H9 (cell line): ENCODE data around the gene NEURL4. TPM values are rescaled to one million over a fixed set of nuclear protein-coding genes. Genes with fewer than 3 reads are reported as not detected.

ENCODE experiments used
- DNase-seq: peaks from one replicate; pipeline ENCODE4 v3.0.0-alpha.2; 2017
- H2AFZ ChIP-seq: one replicate; pipeline ENCODE4 v1.6.1; 2013; ENCODE audit warnings: mild to moderate bottlenecking, low read length, control low read depth, moderate library complexity
- H2AK5ac ChIP-seq: 2 replicates; pipeline ENCODE4 v1.6.1; 2013; ENCODE audit warnings: low read length, control low read depth, mixed read lengths; ENCODE audit not compliant: insufficient read length
- H2BK120ac ChIP-seq: one replicate; pipeline ENCODE4 v1.6.1; 2013; ENCODE audit warnings: low read depth, mild to moderate bottlenecking, low read length, control low read depth, inconsistent platforms; ENCODE audit not compliant: poor library complexity, severe bottlenecking
- H2BK12ac ChIP-seq: 2 replicates; pipeline ENCODE4 v1.6.1; 2013; ENCODE audit warnings: low read length, control low read depth, mixed read lengths, low read depth; ENCODE audit not compliant: insufficient read length
- H2BK15ac ChIP-seq: 2 replicates; pipeline ENCODE4 v1.6.1; 2013; ENCODE audit warnings: low read depth, low read length, control low read depth
- H2BK20ac ChIP-seq: one replicate; pipeline ENCODE4 v1.6.1; 2013; ENCODE audit warnings: low read depth, mild to moderate bottlenecking, low read length, control low read depth, inconsistent platforms; ENCODE audit not compliant: poor library complexity, severe bottlenecking
- H2BK5ac ChIP-seq: 2 replicates; pipeline ENCODE4 v1.6.1; 2013; ENCODE audit warnings: low read length, control low read depth, mixed read lengths; ENCODE audit not compliant: insufficient read length
- H3K14ac ChIP-seq: 2 replicates; pipeline ENCODE4 v1.6.1; 2013; ENCODE audit warnings: low read length, control low read depth; ENCODE audit not compliant: insufficient read depth
- H3K18ac ChIP-seq: 2 replicates; pipeline ENCODE4 v1.6.1; 2013; ENCODE audit warnings: low read depth, mild to moderate bottlenecking, mixed read lengths, low read length, control low read depth; ENCODE audit not compliant: insufficient read length
- H3K23ac ChIP-seq: 2 replicates; pipeline ENCODE4 v1.6.1; 2013; ENCODE audit warnings: low read length, control low read depth, mixed read lengths, low read depth; ENCODE audit not compliant: insufficient read length
- H3K23me2 ChIP-seq: 2 replicates; pipeline ENCODE4 v1.6.1; 2013; ENCODE audit warnings: low read depth, mild to moderate bottlenecking, mixed read lengths, low read length, control low read depth; ENCODE audit not compliant: insufficient read length, poor library complexity, severe bottlenecking
- H3K27ac ChIP-seq: 2 replicates; pipeline ENCODE4 v1.5.1; 2013; ENCODE audit warnings: low read length, control low read depth, mixed read lengths, low read depth; ENCODE audit not compliant: insufficient read length
- H3K27me3 ChIP-seq: 2 replicates; pipeline ENCODE4 v1.6.1; 2013; ENCODE audit warnings: low read length, control low read depth, inconsistent platforms; ENCODE audit not compliant: insufficient read depth
- H3K4ac ChIP-seq: 2 replicates; pipeline ENCODE4 v1.6.1; 2013; ENCODE audit warnings: low read depth, mild to moderate bottlenecking, control low read depth, inconsistent platforms, low read length, moderate library complexity
- H3K4me1 ChIP-seq: 2 replicates; pipeline ENCODE4 v1.6.1; 2013; ENCODE audit warnings: low read length, control low read depth, inconsistent platforms; ENCODE audit not compliant: insufficient read depth
- H3K4me2 ChIP-seq: 2 replicates; pipeline ENCODE4 v1.6.1; 2013; ENCODE audit warnings: low read length, control low read depth, mixed read lengths; ENCODE audit not compliant: insufficient read length, insufficient read depth
- H3K56ac ChIP-seq: 2 replicates; pipeline ENCODE4 v1.6.1; 2013; ENCODE audit warnings: low read depth, mild to moderate bottlenecking, mixed read lengths, low read length, control low read depth; ENCODE audit not compliant: insufficient read length
- H3K79me1 ChIP-seq: 2 replicates; pipeline ENCODE4 v1.6.1; 2013; ENCODE audit warnings: low read depth, mild to moderate bottlenecking, moderate library complexity, low read length, control low read depth, inconsistent platforms; ENCODE audit not compliant: insufficient read depth, poor library complexity, severe bottlenecking
- H3K79me2 ChIP-seq: 2 replicates; pipeline ENCODE4 v1.6.1; 2013; ENCODE audit warnings: low read length, control low read depth, inconsistent platforms; ENCODE audit not compliant: insufficient read depth
- H3K9ac ChIP-seq: 2 replicates; pipeline ENCODE4 v1.6.1; 2013; ENCODE audit warnings: low read length, control low read depth, mixed read lengths; ENCODE audit not compliant: insufficient read length; ENCODE audit errors: extremely low read depth
- H3K9me3 ChIP-seq: one replicate; pipeline ENCODE4 v1.6.1; 2013; ENCODE audit warnings: low read depth, low read length, inconsistent platforms; ENCODE audit not compliant: control insufficient read depth
- H3T11ph ChIP-seq: one replicate; pipeline ENCODE4 v1.6.1; 2013; ENCODE audit warnings: mild to moderate bottlenecking, low read length, control low read depth, inconsistent platforms
- H4K20me1 ChIP-seq: one replicate; pipeline ENCODE4 v1.6.1; 2013; ENCODE audit not compliant: control insufficient read depth, insufficient read length, insufficient read depth
- H4K5ac ChIP-seq: 2 replicates; pipeline ENCODE4 v1.6.1; 2013; ENCODE audit warnings: low read depth, mild to moderate bottlenecking, mixed read lengths, low read length, control low read depth; ENCODE audit not compliant: insufficient read length
- H4K8ac ChIP-seq: replicated peaks from 2 replicates; pipeline ENCODE4 v1.6.1; 2013; ENCODE audit warnings: low read length, control low read depth, mixed read lengths, low read depth; ENCODE audit not compliant: insufficient read length
- H4K91ac ChIP-seq: 2 replicates; pipeline ENCODE4 v1.6.1; 2013; ENCODE audit warnings: low read depth, mild to moderate bottlenecking, moderate library complexity, mixed read lengths, low read length, control low read depth; ENCODE audit not compliant: insufficient read length
- H3K27ac Mint-ChIP-seq, 3 experiments: 2 replicates in 2 of 3; 3 replicates in 1 of 3; pipeline ENCODE4 v1.8.0; 2020 to 2021; ENCODE audit warnings: mixed read lengths in 3 of 3, mild to moderate bottlenecking in 1 of 3, moderate library complexity in 1 of 3
- H3K27me3 Mint-ChIP-seq: 2 replicates; pipeline ENCODE4 v1.8.0; 2021; ENCODE audit warnings: low read depth, mild to moderate bottlenecking, moderate library complexity, mixed read lengths
- H3K36me3 Mint-ChIP-seq, 3 experiments: 2 replicates in 2 of 3; 3 replicates in 1 of 3; pipeline ENCODE4 v1.8.0; 2020 to 2021; ENCODE audit warnings: low read depth in 3 of 3, mixed read lengths in 3 of 3; ENCODE audit not compliant: insufficient read depth in 1 of 3
- H3K4me1 Mint-ChIP-seq, 2 experiments: 2 replicates each; pipeline ENCODE4 v1.8.0; 2020; ENCODE audit warnings: mixed read lengths in 2 of 2
- H3K4me3 Mint-ChIP-seq, 2 experiments: 2 replicates in 1 of 2; 3 replicates in 1 of 2; pipeline ENCODE4 v1.8.0; 2020 to 2021; ENCODE audit warnings: mild to moderate bottlenecking in 2 of 2, mixed read lengths in 2 of 2, moderate library complexity in 1 of 2
- H3K9me3 Mint-ChIP-seq, 2 experiments: 2 replicates in 1 of 2; 3 replicates in 1 of 2; pipeline ENCODE4 v1.8.0; 2020; ENCODE audit warnings: mild to moderate bottlenecking in 2 of 2, mixed read lengths in 2 of 2, moderate library complexity in 1 of 2
- whole genome bisulfite sequencing: extraction: QIAGEN DNeasy Blood & Tissue Kit; methylation state at CpG from one replicate; pipeline ENCODE4 v1.1.7; 2013; ENCODE audit warnings: missing lambda C conversion rate, low lambda C conversion rate, mixed read lengths; ENCODE audit not compliant: insufficient read length; ENCODE audit errors: extremely low coverage; 5-methylcytosine and 5-hydroxymethylcytosine counted together
- total RNA-seq: library from RNA; stranded (reverse); gene quantifications from 2 replicates; pipeline ENCODE4 v1.2.1, GENCODE V29; 2021
- TF ChIP-seq, protein P1 (sequence below): fragments of 200-600 bp; sonication (generic); conservative IDR thresholded peaks from 3 replicates; pipeline ENCODE4 v1.8.0; 2021; ENCODE audit warnings: antibody characterized with exemption, mild to moderate bottlenecking

NEURL4 gene
- total RNA-seq, 1 experiment from 2014 or later, result 54.8 TPM

DNA sequence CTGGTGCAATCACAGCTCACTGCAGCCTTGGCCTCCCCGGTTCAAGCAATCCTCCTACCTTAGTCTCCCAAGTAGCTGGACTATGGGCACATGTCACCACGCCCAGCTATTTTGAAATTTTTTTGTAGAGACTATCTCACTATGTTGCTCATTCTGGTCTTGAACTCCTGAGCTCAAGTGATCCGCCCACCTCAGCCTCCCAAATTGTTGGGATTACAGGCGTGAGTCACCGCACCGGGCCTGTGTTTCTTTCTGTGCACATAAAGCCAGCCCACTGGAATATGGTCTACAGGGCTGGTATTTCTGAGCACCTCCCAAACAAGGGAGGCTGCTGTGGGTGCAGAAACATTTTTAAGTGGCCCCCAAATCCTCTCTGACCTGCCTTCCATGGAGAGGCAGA is 34.2 kb upstream of the NEURL4 start:
- H3T11ph ChIP-seq, result no peak overlapping the region
- TF ChIP-seq, protein P1, sequence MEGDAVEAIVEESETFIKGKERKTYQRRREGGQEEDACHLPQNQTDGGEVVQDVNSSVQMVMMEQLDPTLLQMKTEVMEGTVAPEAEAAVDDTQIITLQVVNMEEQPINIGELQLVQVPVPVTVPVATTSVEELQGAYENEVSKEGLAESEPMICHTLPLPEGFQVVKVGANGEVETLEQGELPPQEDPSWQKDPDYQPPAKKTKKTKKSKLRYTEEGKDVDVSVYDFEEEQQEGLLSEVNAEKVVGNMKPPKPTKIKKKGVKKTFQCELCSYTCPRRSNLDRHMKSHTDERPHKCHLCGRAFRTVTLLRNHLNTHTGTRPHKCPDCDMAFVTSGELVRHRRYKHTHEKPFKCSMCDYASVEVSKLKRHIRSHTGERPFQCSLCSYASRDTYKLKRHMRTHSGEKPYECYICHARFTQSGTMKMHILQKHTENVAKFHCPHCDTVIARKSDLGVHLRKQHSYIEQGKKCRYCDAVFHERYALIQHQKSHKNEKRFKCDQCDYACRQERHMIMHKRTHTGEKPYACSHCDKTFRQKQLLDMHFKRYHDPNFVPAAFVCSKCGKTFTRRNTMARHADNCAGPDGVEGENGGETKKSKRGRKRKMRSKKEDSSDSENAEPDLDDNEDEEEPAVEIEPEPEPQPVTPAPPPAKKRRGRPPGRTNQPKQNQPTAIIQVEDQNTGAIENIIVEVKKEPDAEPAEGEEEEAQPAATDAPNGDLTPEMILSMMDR, result no peak
- H3K9ac ChIP-seq, result no peak overlapping the region
- H3K14ac ChIP-seq, result no peak overlapping the region
- no peak overlapping the region for H3K27ac Mint-ChIP-seq
- H3K79me2 ChIP-seq, result no peaks in the 10 kb centered on the region
- H2BK20ac ChIP-seq, result no peak overlapping the region
- no peak overlapping the region for H2AFZ ChIP-seq
- no peak overlapping the region for H3K4me3 Mint-ChIP-seq
- peaks cover 6% of the 10 kb centered on the region; the same call in 1 of the 2 replicates for H3K27me3 Mint-ChIP-seq
- H3K23ac ChIP-seq, result no peak overlapping the region
- no peak overlapping the region for H2BK5ac ChIP-seq
- H3K4me2 ChIP-seq, result no peak overlapping the region
- no peak overlapping the region for H2BK120ac ChIP-seq
- no peak for DNase-seq
- H3K23me2 ChIP-seq, result no peaks in the 10 kb centered on the region
- H4K8ac ChIP-seq, result no peak overlapping the region
- H3K27me3 ChIP-seq, result no peaks in the 10 kb centered on the region
- no CpG with 5 or more reads among the region's 6 CpGs for WGBS
- H3K9me3 ChIP-seq, result no peaks in the 10 kb centered on the region
- no peak overlapping the region for H3K18ac ChIP-seq
- no peaks in the 10 kb centered on the region for H3K9me3 Mint-ChIP-seq
- H4K20me1 ChIP-seq, result no peaks in the 10 kb centered on the region
- no peak overlapping the region for H4K5ac ChIP-seq
- no peak overlapping the region for H2BK12ac ChIP-seq
- no peak overlapping the region for H2AK5ac ChIP-seq
- H3K4me1 ChIP-seq, result peaks cover 5% of the 10 kb centered on the region; the same call in 1 of the 2 replicates
- peaks cover 9 to 14% of the 10 kb centered on the region in 2 experiments for H3K4me1 Mint-ChIP-seq
- no peak overlapping the region for H3K27ac ChIP-seq
- H3K56ac ChIP-seq, result no peak overlapping the region
- no peak overlapping the region for H2BK15ac ChIP-seq
- no peak overlapping the region for H4K91ac ChIP-seq
- H3K79me1 ChIP-seq, result no peaks in the 10 kb centered on the region
- H3K36me3 Mint-ChIP-seq, result no peaks in the 10 kb centered on the region
- no peak overlapping the region for H3K4ac ChIP-seq
